Erythroblast (primary cell): ENCODE data around the gene C10orf105.

Experiments
- DNase-seq, 2 experiments: peaks; one replicate each; lab custom pipeline; 2025; lab: John Stamatoyannopoulos, UW
- GATA1 ChIP-seq: IDR thresholded peaks from 2 replicates; pipeline ENCODE4 v1.6.1; 2011; ENCODE audit warnings: low read depth, mild to moderate bottlenecking, control low read depth, low read length, moderate library complexity
- POLR2A ChIP-seq: IDR thresholded peaks from 2 replicates; pipeline ENCODE4 v1.6.1; 2011; ENCODE audit warnings: mild to moderate bottlenecking, low read length

Gene C10orf105

DNA sequence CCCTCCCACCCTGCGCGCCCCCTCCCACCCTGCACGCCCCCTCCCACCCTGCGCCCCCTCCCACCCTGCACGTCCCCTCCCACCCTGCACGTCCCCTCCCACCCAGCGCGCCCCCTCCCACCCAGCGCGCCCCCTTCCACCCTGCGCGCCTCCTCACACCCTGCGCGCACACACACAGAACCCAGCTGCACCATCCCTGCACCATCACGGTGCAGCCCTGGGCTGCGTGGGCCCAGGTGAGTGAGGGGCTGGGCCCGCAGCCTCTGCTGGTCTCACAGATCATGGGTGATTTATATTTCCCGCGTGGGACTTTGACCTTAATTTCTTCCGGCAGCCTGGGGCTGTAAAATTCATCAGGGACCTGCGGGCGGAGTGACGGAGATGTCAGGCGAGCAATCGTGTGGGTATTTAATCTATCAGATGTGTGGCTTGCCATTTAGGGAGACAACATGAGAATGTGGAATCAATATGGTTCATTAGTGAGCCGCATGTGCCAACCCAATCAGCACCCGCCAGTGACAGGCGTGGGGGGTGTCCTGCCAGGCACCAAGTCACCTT lies 57.7 kb downstream of the C10orf105 start:
- TF ChIP-seq POLR2A (no peak), GATA1 (no peak)
- DNase-seq, result no peak
